Esophagus muscularis mucosa (tissue), 3 donors: ENCODE results near the gene CD1E.

Source experiments
- POLR2A ChIP-seq: fragments of 450-650 bp; IDR thresholded peaks from one replicate; pipeline ENCODE4 v1.6.1; 2017; ENCODE audit warnings: antibody characterized with exemption, moderate library complexity, mild to moderate bottlenecking, low read depth
- TF ChIP-seq, protein P1 (sequence below), 3 experiments: fragments of 200-600 bp in 2 of 3; fragments of 450-650 bp in 1 of 3; sonication (generic) in 2 of 3; IDR thresholded peaks; one replicate each; pipeline ENCODE4 v1.5.1; 2017 to 2019; ENCODE audit warnings: antibody characterized with exemption in 3 of 3, mild to moderate bottlenecking in 2 of 3, moderate library complexity in 1 of 3

DNA sequence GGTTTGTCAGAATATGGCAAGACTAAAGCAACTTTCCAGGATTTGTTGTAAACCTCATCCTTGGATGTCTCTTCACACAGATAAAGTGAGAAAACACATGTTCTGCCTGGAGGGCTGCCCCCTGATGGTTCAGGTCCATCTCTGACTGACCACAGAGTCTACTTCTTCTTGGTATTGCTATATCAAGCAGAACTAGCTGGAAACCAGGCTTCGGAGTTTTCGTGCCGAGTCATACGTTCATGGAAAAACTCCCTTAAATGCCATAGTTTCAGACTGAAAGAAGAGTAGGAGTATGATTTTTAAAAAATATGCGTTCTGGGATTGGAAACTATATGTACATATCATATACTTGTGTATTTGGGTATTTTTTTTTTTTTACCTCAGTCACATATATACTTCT, 39.8 kb downstream of the CD1E start:
- TF ChIP-seq POLR2A, result no peak
- TF ChIP-seq, protein P1, sequence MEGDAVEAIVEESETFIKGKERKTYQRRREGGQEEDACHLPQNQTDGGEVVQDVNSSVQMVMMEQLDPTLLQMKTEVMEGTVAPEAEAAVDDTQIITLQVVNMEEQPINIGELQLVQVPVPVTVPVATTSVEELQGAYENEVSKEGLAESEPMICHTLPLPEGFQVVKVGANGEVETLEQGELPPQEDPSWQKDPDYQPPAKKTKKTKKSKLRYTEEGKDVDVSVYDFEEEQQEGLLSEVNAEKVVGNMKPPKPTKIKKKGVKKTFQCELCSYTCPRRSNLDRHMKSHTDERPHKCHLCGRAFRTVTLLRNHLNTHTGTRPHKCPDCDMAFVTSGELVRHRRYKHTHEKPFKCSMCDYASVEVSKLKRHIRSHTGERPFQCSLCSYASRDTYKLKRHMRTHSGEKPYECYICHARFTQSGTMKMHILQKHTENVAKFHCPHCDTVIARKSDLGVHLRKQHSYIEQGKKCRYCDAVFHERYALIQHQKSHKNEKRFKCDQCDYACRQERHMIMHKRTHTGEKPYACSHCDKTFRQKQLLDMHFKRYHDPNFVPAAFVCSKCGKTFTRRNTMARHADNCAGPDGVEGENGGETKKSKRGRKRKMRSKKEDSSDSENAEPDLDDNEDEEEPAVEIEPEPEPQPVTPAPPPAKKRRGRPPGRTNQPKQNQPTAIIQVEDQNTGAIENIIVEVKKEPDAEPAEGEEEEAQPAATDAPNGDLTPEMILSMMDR (IDR thresholded peaks at IDR 0.05), result no peak
